Stomach (tissue), 9 donors: ENCODE measurements around the gene BCAS3. TPM values are rescaled to one million over a fixed set of nuclear protein-coding genes. Genes with fewer than 3 reads are reported as not detected.
A peak's percentile ranks its signal among the peaks of the same experiment; 100 is the strongest.

Experiments used
- DNase-seq, 2 donors: peaks; one replicate each; pipeline versions ENCODE4 v3.0.0 to v3.0.0-alpha.2; 2013 to 2019
- H3K27ac ChIP-seq, 5 donors: fragments of 200-600 bp in 4 of 5; sonication (generic) in 4 of 5; one replicate each; pipeline ENCODE4 v1.5.1; 2013 to 2019; ENCODE audit warnings: mild to moderate bottlenecking in 1 of 5, moderate library complexity in 1 of 5
- H3K27me3 ChIP-seq, 3 donors: fragments of 200-600 bp; sonication (generic); one replicate each; pipeline ENCODE4 v1.5.1; 2017 to 2019; ENCODE audit warnings: mixed run types in 1 of 3
- H3K36me3 ChIP-seq, 4 donors: fragments of 200-600 bp; sonication (generic); 1 replicate in 3 of 4; 2 replicates in 1 of 4; pipeline ENCODE4 v1.5.1; 2016 to 2019
- H3K4me1 ChIP-seq, 4 donors: fragments of 200-600 bp; sonication (generic); one replicate each; pipeline ENCODE4 v1.5.1; 2016 to 2019
- H3K4me3 ChIP-seq, 4 donors: fragments of 200-600 bp; sonication (generic) in 3 of 4; one replicate each; pipeline ENCODE4 v1.5.1; 2016 to 2019; ENCODE audit warnings: mild to moderate bottlenecking in 1 of 4
- H3K9me3 ChIP-seq, 4 donors: fragments of 200-600 bp; sonication (generic); one replicate each; pipeline ENCODE4 v1.5.1; 2016 to 2019
- CTCF ChIP-seq, 7 experiments: fragments of 450-650 bp in 4 of 7; fragments of 200-600 bp in 3 of 7; sonication (generic) in 3 of 7; IDR thresholded peaks; one replicate each; pipeline ENCODE4 v1.5.1; 2016 to 2019; ENCODE audit warnings: antibody characterized with exemption in 7 of 7, control low read depth in 2 of 7, mild to moderate bottlenecking in 1 of 7
- EP300 ChIP-seq: sonication (generic); formaldehyde crosslinking; IDR thresholded peaks from one replicate; pipeline ENCODE4 v1.6.1; 2017; ENCODE audit warnings: antibody characterized with exemption
- POLR2A ChIP-seq, 4 donors: fragments of 450-650 bp; IDR thresholded peaks; one replicate each; pipeline ENCODE4 v1.6.1; 2016; ENCODE audit warnings: antibody characterized with exemption in 4 of 4, control low read depth in 2 of 4, mild to moderate bottlenecking in 1 of 4, moderate library complexity in 1 of 4
- POLR2AphosphoS5 ChIP-seq, 3 donors: sonication (generic); formaldehyde crosslinking; IDR thresholded peaks; one replicate each; pipeline ENCODE4 v1.6.1; 2016; ENCODE audit warnings: antibody characterized with exemption in 3 of 3
- WGBS, 5 donors: extraction: QIAGEN DNeasy Blood & Tissue Kit in 3 of 5; methylation state at CpG; one replicate each; pipeline versions ENCODE4 v1.1.5 to v1.1.7; 2013 to 2018; 5-methylcytosine and 5-hydroxymethylcytosine counted together
- intact Hi-C: fragments of 100-400 bp; cut with DNase I; formaldehyde crosslinking; loops from one replicate; pipeline ENCODE4 v1.15.1; 2023; ENCODE audit warnings: low total_unique reads
- polyA plus RNA-seq, 3 donors: library from polyadenylated mRNA; stranded (reverse); fragments of 200-250 nt; gene quantifications; one replicate each; pipeline ENCODE4 v1.2.3, GENCODE V29; 2013
- total RNA-seq, 5 donors: library from RNA; depleted of rRNA; stranded (reverse); fragments of >200 nt; gene quantifications; one replicate each; pipeline versions ENCODE4 v1.1.0 to v1.2.3, GENCODE V29; 2014 to 2016
- donor health status: healthy with polysubstance abuse.
- donor health status: Bipolar disorder and iron deficiency.
- donor health status: healthy.

The BCAS3 gene
- total and polyA plus RNA-seq, 8 donors, result 4.9 to 150 (median 25.3) TPM

GRCh38 chr17:60939318-60939717, 261.7 kb downstream of the BCAS3 start:
- Histone ChIP-seq H3K27me3 (no peaks in the 10 kb centered on the region), H3K27ac (no peak overlapping the region), H3K36me3 (no peaks in the 10 kb centered on the region), H3K4me1 (no peaks in the 10 kb centered on the region), H3K4me3 (no peak overlapping the region), H3K9me3 (no peaks in the 10 kb centered on the region)
- DNase-seq, result no peak
- intact Hi-C loops, result no loop called here
- TF ChIP-seq EP300 (no peak), POLR2AphosphoS5 (IDR thresholded peaks at IDR 0.05) (no peak), CTCF (IDR thresholded peaks at IDR 0.05) (no peak), POLR2A (IDR thresholded peaks at IDR 0.05) (no peak)
- WGBS, 5 donors, result 88 to 99% (median 95%) methylated on average over 2 of the region's 2 CpGs

- Histone ChIP-seq H3K4me3 (no peak overlapping the region), H3K4me1 (no peaks in the 10 kb centered on the region), H3K9me3 (no peaks in the 10 kb centered on the region), H3K27ac (peak overlapping the region in 4 of 5 donors; percentile 12 to 72 (median 42)), H3K27me3 (no peaks in the 10 kb centered on the region), H3K36me3 (no peaks in the 10 kb centered on the region)
- intact Hi-C loops, result no loop called here
- DNase-seq, result peak; percentile 35 to 82
- TF ChIP-seq POLR2A (IDR thresholded peaks at IDR 0.05) (no peak), CTCF (IDR thresholded peaks at IDR 0.05) (no peak), EP300 (peak; percentile 24), POLR2AphosphoS5 (IDR thresholded peaks at IDR 0.05) (peak; percentile 35 to 68 (median 63))
- WGBS, 5 donors, result 36 to 63% (median 60%) methylated on average over 5 of the region's 5 CpGs
These were observed 263.4 kb downstream of the BCAS3 start for GRCh38 chr17:60941028-60941427.

GRCh38 chr17:60941571-60941970, 263.9 kb downstream of the BCAS3 start:
- no peak overlapping the region for H3K4me3 ChIP-seq
- no peak for DNase-seq
- peak overlapping the region in 4 of 5 donors; percentile 12 to 72 (median 40) for H3K27ac ChIP-seq
- TF ChIP-seq EP300, result no peak
- no peak for TF ChIP-seq CTCF (IDR thresholded peaks at IDR 0.05)
- TF ChIP-seq POLR2A (IDR thresholded peaks at IDR 0.05), result no peak
- no peak for TF ChIP-seq POLR2AphosphoS5 (IDR thresholded peaks at IDR 0.05)
- H3K27me3 ChIP-seq, result no peaks in the 10 kb centered on the region
- WGBS, 5 donors, result 61 to 78% (median 68%) methylated on average over 2 of the region's 2 CpGs
- H3K4me1 ChIP-seq, result no peaks in the 10 kb centered on the region
- H3K36me3 ChIP-seq, result no peaks in the 10 kb centered on the region
- no peaks in the 10 kb centered on the region for H3K9me3 ChIP-seq
- intact Hi-C loops, result no loop called here

- intact Hi-C loops, result no loop called here
- H3K4me1 ChIP-seq, result no peaks in the 10 kb centered on the region
- H3K9me3 ChIP-seq, result no peaks in the 10 kb centered on the region
- H3K36me3 ChIP-seq, result peaks cover 0 to 11% (median 6%) of the 10 kb centered on the region in 4 donors
- TF ChIP-seq EP300, result no peak
- TF ChIP-seq CTCF (IDR thresholded peaks at IDR 0.05), result no peak
- TF ChIP-seq POLR2AphosphoS5 (IDR thresholded peaks at IDR 0.05), result no peak
- no peak for TF ChIP-seq POLR2A (IDR thresholded peaks at IDR 0.05)
- WGBS, 5 donors, result 91 to 97% (median 94%) methylated on average over 3 of the region's 3 CpGs
- H3K4me3 ChIP-seq, result no peak overlapping the region
- DNase-seq, result no peak
- H3K27ac ChIP-seq, result no peak overlapping the region
- H3K27me3 ChIP-seq, result no peaks in the 10 kb centered on the region
These were observed 267.1 kb downstream of the BCAS3 start for GRCh38 chr17:60944751-60945150.
